Measurements from ENCODE around the gene GRHL1.

The GRHL1 gene

DNA sequence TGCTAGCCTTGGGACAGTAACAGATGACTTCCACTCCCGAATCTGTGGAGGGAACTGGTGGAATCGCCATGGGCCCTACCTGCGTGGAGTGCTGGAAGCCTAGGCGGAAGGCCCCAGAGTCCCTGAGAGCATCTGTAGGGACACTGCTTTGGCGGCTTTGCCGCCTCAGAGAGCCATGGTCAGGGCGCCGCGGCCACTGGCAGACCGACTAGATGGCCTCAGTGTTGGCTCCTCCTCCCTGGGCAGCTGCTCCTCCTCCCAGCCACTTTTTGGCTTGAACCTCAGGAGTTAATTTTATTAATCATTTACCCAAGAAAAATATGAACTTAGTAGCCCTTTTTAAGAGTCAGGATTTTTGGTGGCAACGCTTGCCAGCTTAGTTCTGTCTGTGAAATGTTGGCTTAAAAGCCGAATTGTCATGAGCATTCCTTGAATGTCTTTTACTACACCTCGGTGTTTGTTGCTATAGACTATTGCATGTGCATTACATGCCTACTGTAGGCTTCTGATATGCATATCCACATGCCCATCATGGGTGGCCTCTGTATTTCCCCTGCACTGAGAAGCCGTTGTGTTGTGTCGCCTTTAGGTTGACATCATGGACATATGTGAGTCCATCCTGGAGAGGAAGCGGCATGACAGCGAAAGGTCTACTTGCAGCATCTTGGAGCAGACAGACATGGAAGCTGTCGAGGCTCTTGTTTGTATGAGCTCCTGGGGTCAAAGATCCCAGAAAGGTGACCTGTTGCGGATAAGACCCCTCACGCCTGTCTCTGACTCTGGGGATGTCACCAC lies 94.3 kb downstream of the GRHL1 start:
- ChIA-PET POLR2A (no interaction called here), CTCF (interaction anchor here (0.7 to 12.4 kb wide), 8 partner anchors 10 to 275 kb away, joined by 3 to 293 read pairs (median 48); no protein-coding TSS in a partner anchor)
- H3K4me3 ChIP-seq (ENCODE audit: low read depth, low read length), result no peak overlapping the region
- no peak for DNase-seq (ENCODE audit: low read depth, low spot score)
- TF ChIP-seq, protein P1, sequence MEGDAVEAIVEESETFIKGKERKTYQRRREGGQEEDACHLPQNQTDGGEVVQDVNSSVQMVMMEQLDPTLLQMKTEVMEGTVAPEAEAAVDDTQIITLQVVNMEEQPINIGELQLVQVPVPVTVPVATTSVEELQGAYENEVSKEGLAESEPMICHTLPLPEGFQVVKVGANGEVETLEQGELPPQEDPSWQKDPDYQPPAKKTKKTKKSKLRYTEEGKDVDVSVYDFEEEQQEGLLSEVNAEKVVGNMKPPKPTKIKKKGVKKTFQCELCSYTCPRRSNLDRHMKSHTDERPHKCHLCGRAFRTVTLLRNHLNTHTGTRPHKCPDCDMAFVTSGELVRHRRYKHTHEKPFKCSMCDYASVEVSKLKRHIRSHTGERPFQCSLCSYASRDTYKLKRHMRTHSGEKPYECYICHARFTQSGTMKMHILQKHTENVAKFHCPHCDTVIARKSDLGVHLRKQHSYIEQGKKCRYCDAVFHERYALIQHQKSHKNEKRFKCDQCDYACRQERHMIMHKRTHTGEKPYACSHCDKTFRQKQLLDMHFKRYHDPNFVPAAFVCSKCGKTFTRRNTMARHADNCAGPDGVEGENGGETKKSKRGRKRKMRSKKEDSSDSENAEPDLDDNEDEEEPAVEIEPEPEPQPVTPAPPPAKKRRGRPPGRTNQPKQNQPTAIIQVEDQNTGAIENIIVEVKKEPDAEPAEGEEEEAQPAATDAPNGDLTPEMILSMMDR (IDR thresholded peaks at IDR 0.05; ENCODE audit: insufficient read depth, low read length, missing control alignments), result no peak

DNA sequence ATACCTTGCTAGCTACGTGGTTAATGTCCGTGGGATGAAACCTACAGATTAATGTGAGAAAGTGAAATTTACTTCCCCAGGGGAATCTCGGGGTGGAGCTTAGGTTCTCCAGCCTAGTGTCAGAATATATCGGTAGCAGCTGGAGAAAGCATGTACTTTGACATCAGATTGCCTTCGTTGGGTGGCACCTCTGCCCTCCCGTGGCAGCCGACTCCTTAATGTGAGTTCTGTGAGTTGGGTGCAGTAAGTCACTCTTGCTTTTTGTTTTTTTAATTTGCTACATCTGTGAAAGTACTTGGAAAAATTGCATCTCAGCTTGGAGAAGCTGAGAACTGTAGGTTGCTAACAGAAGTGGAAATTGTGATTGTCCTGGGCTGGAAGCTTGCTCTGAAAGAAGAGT lies 95.4 kb downstream of the GRHL1 start:
- POLR2A ChIA-PET, result no interaction called here
- CTCF ChIA-PET, result interaction anchor here (0.5 to 12.4 kb wide), 19 partner anchors 8 to 388 kb away, joined by 3 to 293 read pairs (median 5); no protein-coding TSS in a partner anchor
- DNase-seq (ENCODE audit: low read depth, low spot score), result no peak
- H3K4me3 ChIP-seq (ENCODE audit: low read depth, low read length), result no peak overlapping the region
- TF ChIP-seq, protein P1 (IDR thresholded peaks at IDR 0.05; ENCODE audit: insufficient read depth, low read length, missing control alignments), result no peak

DNA sequence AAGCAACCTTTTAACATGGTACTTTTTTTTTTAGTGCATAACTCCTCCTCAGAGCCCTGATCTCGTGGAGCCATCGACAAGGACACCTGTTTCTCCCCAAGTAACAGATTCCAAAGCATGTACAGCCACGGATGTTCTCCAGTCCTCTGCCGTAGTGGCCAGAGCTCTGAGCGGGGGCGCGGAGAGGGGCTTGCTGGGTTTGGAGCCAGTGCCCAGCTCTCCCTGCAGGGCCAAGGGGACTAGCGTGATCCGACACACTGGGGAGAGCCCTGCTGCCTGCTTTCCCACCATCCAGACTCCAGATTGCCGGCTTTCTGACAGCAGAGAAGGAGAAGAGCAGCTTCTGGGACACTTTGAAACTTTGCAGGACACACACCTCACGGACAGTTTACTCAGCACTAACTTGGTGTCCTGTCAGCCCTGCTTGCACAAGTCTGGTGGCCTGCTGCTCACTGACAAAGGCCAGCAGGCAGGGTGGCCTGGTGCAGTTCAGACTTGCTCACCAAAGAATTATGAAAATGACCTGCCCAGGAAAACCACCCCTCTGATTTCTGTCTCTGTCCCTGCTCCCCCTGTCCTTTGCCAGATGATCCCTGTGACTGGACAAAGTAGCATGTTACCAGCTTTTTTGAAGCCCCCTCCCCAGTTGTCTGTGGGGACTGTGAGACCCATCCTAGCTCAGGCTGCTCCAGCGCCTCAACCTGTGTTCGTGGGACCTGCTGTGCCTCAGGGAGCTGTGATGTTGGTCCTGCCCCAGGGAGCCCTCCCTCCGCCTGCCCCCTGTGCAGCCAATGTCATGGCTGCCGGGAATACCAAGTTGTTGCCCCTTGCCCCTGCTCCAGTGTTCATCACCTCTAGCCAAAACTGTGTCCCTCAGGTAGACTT lies 96.4 kb downstream of the GRHL1 start:
- H3K4me3 ChIP-seq (ENCODE audit: low read depth, low read length), result no peak overlapping the region
- ChIA-PET POLR2A (interaction anchor here (0.6 kb wide), 4 partner anchors 63 to 458 kb away, joined by 3 to 4 read pairs (median 4); no protein-coding TSS in a partner anchor), CTCF (interaction anchor here (0.6 to 12.4 kb wide), 29 partner anchors 8 to 492 kb away, joined by 3 to 293 read pairs (median 5); partner anchors contain the start of gene ADAM17)
- DNase-seq (ENCODE audit: low read depth, low spot score), result no peak
- TF ChIP-seq, protein P1 (IDR thresholded peaks at IDR 0.05; ENCODE audit: insufficient read depth, low read length, missing control alignments), result no peak

DNA sequence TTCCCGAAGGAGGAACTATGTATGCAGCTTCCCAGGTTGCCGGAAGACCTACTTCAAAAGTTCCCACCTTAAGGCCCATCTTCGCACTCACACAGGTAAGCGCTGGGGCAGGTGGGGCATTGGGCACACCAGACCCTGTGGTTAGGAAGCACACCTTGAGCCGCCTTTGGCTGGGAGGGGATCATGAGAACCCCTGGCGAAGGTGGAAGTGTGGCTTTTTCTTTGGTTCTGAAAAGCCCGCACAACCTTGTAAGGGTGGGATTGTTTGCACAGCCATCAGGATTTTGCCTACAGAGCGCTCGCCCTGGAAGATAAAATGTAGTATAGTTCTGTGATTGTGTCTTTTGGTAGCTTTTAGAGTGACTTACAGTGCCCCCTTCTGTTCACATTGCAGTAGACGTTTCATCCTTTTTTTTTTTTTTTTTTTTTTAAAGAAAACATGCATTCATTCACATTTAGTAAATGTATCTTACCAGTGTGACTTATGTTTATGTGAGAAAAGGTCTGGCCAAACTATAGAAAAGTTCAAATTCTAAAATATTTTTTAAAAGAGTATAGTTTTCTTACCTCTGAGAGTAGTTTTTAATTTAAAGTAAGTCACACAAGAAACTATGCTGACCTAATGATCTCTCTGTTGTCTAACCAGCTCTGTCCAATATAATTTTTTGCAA lies 97.1 kb downstream of the GRHL1 start:
- POLR2A ChIA-PET, result interaction anchor here (0.6 kb wide), 3 partner anchors 64 to 458 kb away, joined by 3 to 4 read pairs (median 4); no protein-coding TSS in a partner anchor
- CTCF ChIA-PET, result interaction anchor here (0.6 to 12.4 kb wide), 27 partner anchors 9 to 493 kb away, joined by 3 to 293 read pairs (median 5); partner anchors contain the start of gene ADAM17
- no peak overlapping the region for H3K4me3 ChIP-seq (ENCODE audit: low read depth, low read length)
- TF ChIP-seq, protein P1 (IDR thresholded peaks at IDR 0.05; ENCODE audit: insufficient read depth, low read length, missing control alignments), result peak; percentile 37
- no peak for DNase-seq (ENCODE audit: low read depth, low spot score)
